PC-9 (cell line): ENCODE measurements around the gene ENDOV.

ENCODE experiments used
- EZH2 ChIP-seq: fragments of 200-600 bp; sonication (generic); IDR thresholded peaks from 2 replicates; pipeline ENCODE4 v1.8.0; 2017; ENCODE audit warnings: antibody characterized with exemption, low read depth
- TF ChIP-seq, protein P1 (sequence below): fragments of 200-600 bp; sonication (generic); conservative IDR thresholded peaks from 2 replicates; pipeline ENCODE4 v1.6.1; 2017; ENCODE audit warnings: mixed run types, antibody characterized with exemption, mild to moderate bottlenecking, moderate library complexity

DNA sequence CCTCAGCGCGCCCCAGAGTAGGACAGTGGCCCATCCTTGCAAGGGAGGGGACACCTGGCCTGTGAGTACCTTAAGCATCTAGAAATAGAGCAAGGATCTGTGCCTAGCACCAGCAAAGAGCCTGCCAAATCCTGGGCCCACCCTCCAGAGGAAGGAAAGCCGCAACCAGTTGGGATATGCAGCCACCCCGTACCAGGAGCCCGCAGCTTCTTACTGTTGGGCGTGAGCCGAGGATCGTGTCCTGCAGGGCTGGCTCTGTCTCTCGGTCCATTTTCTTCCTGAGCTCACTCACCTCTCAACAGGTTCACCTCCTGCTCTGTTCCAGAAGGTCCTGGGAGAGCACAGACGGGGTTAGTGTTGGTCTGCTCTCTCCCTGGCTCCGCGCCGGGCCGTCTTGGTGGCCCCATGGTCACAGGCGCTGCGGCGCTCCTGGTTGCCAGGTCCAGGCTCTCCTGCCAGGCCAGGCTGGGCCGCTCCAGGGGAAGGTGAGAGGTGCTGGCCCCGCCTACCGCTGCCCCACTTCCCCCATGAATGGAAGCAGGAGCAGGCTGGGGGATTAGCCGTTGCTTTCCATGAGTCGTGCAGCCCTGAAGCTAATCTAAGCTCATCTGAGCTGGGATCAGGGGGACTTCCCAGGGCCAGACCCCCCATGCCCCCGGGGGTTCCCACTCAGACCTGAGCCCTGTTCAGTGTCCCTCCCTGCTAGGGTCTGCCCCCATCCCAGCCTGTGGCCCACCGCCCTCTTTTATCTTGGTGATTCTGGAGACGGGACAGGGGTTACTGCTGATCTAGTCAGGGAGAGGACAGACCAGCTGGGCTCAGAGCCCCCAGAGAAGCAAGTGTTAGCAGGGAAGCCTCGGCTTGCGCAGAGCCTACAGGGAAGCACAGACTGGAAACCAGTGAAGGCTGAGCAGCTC, 12.7 kb downstream of the ENDOV start:
- TF ChIP-seq, protein P1, sequence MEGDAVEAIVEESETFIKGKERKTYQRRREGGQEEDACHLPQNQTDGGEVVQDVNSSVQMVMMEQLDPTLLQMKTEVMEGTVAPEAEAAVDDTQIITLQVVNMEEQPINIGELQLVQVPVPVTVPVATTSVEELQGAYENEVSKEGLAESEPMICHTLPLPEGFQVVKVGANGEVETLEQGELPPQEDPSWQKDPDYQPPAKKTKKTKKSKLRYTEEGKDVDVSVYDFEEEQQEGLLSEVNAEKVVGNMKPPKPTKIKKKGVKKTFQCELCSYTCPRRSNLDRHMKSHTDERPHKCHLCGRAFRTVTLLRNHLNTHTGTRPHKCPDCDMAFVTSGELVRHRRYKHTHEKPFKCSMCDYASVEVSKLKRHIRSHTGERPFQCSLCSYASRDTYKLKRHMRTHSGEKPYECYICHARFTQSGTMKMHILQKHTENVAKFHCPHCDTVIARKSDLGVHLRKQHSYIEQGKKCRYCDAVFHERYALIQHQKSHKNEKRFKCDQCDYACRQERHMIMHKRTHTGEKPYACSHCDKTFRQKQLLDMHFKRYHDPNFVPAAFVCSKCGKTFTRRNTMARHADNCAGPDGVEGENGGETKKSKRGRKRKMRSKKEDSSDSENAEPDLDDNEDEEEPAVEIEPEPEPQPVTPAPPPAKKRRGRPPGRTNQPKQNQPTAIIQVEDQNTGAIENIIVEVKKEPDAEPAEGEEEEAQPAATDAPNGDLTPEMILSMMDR, result no peak
- no peak for TF ChIP-seq EZH2
